HG02642 (cell line): ENCODE results near the gene ZNF710.

Experiments
- ATAC-seq: cut with Tn5 transposase; IDR thresholded peaks from one replicate; pipeline ENCODE4 v1.9.1; 2021; ENCODE audit warnings: mild to moderate bottlenecking; ENCODE audit not compliant: unreplicated experiment, poor library complexity

ZNF710 gene

DNA sequence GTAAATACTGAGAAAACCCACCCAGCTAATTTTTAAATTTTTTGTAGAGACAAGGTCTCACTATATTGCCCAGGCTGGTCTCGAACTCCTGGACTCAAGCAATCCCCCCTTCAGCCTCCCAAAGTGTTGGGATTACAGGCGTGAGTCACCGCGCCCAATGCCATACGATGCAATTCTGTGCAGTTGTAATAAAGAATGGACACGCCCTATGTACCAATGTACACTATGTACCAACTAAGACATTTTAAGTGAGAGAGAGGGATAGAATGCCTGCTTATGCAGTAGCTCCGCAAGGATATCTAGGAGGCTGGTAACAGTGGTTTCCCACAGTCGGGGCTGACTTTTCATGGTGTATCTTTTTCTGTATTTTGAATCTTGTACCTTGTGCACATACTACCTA lies 14.6 kb downstream of the ZNF710 start:
- no peak for ATAC-seq

DNA sequence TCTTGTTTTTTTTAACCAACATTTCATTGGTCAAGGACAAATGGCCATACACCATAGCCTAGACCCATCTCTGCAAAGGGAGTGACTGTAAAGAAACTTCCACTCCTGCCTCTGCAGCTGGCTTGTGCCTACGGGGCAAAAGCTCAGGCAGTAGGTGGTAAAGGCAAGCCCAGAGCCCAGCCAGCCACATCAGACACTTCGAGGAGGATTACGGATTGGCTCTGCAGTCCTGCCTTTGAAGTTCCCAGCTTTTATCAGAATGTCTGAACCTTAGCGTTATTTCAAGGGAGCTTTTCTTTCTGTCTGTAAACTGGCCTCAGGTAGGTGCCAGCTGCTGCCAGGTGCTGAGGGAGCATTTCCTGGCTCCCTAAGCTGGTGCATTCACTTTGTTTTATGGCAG lies 15.6 kb downstream of the ZNF710 start:
- ATAC-seq, result no peak

DNA sequence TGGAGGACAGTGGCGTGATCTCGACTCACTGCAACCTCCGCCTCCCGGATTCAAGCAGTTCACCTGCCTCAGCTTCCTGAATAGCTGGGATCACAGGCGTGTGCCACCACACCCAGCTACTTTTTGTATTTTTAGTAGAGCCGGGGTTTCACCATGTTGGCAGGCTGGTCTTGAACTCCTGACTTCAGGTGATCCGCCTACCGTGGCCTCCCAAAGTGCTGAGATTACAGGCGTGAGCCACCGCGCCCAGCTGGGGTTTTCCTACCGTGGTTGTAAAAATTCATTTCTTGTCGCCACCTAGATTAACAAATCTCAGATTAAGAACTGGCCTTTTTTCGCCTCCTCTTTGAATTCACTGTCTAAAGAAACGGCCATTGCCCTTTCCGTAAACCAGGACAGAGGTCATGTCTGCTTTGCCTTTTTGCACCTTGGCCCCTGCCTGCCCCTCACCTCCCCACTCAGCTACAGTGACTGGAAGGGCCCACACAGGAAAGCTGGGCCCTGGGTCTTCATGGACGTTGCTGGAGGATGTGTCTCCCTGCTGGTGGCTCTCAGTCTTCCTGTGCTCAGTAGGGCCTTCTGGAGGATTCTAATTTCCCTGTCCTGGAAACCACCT lies 17.2 kb downstream of the ZNF710 start:
- no peak for ATAC-seq

DNA sequence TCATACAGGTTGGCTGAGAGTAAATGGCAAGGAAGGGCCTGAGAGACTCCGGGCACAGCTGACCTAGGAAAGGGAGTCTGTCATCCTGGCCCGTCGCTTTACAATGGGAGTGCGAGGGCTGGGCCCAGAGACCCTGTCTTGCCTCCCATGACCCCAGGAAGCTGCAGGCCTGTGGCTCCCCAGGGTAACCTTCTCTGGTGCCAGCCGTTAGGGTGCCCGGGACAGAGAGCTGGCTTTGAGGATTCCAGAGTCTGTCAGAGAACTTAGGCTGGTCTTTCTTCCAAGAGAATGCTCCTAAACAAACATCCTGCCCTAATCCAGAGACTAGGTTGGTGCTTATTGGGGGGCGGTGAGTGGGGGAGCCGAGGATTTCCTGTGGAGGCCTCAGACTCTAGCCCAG lies 18.5 kb downstream of the ZNF710 start:
- ATAC-seq, result no peak

DNA sequence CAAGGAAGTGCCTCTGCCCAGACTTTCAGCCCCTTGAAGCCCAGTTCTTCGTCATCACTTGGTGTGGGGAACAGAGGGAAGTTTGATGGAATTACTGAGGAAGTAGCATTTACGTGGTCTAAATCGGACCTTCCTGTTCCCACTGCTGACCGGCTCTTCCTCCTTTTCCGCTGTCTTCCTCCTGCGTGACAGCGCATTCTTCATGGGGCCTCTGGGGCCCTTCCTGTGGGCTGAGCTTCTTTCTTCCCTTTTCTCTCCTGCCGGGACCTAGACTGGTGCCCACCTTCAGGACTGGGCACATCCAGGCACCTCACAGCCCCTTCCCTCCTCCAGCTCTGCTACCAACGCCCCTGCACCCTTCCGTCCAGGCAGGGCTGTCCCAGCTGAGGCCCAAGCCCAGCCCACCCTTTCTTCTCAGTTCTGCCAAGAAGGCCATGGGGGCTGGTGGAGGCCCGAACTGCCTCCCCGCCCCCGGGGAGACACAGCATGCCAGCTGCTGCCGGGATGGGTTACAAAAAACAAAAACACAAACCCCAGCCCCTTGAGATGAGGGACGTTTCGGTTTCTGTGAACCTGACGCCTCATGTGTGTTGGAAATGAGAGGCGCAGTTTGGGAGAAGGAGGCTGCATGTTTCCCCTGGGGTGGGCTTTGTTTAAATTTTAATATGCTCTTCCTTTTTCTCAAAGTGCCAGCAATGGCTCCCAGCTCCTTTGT lies 19.1 kb downstream of the ZNF710 start:
- ATAC-seq, result no peak

DNA sequence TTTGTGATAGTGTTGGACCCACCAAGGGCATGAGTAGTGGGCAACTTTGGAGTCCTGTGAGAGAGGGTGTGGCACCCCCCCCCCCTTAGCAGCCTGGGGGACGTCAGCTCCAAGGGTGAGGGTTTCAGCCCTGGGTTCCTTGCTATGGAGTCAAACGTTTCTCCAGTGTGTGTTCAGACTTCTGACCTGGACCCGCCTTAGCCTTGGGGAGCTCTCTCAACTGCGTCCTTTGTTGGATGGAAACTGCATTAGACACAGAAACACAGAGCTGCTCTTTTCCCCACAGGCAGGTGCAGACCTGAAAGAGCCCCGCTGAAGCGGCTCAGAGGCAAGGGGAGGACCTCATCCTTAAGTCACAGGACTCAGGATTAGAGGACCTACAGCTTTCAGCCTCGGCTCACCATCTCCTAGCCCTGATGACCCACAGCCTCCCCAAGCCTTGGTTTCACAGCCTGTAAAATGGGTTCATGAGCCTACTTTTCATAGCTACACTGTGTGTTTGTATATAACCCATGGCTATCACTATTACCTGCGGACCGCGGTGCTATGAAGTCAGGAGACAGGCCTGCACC lies 19.9 kb downstream of the ZNF710 start:
- ATAC-seq, result no peak

DNA sequence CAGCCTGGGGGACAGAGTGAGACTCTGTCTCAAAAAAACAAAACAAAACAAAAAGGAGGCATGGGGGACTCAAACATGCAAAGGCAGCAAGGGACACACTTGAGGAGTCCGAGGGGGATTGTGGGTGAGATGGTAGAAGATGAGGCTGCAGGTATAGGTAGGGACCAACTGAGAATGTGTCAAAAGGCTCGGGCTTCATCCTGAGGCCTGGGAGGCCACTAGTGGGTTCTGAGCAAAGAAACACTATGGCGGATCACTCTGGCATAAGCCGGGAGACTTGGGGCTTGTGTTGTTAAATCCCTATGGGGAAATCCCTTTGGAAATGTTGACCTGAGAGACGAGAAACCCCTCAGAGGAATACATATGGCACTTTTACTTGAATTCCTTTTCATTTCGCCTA lies 21.2 kb downstream of the ZNF710 start:
- no peak for ATAC-seq

DNA sequence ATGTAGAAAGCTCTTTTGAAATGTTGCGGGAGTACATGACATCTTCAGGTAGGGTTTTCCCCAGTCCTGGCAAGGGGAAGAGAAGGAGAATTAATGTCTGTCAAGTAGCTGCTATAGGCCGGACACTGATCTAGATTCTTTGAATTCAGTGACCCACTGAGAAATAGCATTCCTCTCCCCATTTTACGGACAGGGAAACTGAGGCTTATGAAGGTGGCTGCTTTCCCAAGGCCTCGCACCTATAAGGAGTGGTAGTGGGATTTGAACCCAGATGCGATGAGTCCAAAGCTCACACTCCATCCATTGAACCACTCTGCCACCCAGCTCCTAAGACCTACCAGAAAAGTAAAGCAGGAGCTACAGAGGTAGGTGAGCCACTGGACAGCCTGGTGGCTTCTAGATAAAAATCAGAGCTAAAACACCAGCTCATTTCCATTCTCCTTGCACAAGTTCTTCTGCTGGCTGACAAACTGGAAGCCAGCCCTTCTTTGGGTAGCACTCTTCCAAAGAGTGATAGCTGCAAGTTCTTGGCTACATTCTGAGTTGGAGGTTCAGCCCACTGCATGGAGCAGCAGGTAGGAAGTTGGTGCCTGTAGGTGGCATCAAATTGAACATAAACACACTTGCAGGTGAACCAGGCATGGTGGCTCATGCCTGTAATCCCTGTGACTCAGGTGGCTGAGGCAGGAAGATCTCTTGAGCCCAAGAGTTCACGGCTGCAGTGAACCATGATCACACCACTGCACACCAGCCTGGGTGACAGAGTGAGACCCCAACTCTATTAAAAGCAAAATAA lies 22.0 kb downstream of the ZNF710 start:
- no peak for ATAC-seq

DNA sequence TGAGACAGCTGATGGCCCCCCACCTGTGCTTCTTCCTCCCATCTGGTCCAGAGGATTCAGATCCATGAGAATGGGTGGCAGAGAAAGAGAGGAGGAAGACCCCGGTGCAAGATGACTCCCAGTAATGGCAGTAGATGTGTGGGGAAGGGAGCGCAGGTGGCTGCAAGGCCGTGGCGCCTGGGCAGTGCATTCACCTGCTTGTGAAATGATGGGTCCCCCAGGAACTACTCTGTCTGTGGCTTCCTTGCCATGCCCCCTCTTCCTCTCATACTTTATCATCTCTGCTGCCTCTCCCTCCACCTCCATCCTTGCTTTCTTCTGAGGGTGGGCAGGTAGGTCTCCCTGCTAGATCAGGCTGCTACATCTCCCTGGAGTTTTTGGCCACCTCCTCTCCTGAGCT lies 23.3 kb downstream of the ZNF710 start:
- no peak for ATAC-seq

DNA sequence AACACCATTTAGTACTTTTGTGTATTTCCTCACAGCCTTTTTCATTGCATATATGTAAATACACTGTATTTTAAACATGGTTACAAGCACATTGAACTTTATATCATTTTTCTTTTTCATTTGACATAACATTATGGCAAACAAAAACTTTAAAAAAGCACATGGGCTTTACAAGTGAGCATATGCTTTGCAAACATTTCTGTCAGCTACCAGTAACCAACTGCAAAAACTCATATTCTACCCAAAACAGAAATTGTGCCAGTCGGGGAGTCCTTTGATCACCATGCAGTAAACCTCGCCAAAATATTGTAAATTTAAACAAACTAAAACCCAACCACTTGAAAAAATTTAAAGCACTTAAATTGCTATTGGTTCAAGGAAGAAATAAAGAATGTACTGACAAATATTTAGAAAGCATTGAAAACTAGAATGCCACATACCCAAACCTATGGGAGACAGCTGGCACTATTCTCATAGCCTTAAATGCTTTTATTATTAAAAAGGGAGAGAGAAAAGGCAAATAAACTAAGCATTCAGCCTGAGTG lies 24.4 kb downstream of the ZNF710 start:
- ATAC-seq, result no peak

DNA sequence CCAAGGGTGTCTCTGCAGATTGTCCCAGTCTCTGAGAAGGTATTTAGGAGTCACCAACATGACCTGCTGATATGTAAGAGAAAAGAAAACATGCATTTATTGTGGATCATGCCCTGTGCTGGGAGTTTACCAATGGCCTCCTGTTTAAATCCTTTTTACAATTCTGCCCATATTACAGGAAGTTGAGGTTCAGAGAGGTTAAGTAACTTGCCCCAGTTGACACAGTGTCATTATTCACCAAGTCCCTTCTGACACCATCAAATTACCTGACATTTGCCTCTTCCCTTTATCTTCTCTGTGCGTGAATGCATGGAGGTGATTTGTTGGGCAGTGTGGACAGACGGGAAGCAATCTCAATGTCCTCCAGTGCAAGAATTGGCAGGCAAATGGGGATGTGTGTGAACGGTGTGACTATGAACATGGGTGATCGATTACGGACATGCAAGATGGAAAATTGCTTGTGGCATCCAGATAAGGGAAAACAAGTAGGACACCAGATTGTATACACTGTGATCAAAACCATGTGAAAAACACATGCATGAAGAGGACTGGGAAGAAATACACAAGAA lies 27.3 kb downstream of the ZNF710 start:
- no peak for ATAC-seq

DNA sequence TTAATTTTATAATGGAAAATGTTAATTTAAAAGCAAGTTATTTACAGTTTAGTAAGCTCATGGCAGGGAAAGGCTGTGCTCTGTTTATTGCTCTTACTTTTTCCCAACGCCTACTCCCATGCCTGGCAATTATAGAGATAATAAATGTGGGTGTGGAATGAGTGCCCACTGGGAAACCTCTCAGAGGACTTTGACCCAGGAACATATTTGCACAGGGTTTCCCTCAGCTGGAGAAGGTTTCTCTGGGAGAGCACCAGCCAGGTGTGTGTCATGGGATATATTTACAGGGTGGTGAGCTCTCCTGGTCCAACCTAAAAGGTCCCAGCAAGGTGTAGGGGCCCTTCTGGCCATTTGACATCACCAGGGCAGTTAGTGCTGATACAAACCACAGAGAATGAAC lies 27.9 kb downstream of the ZNF710 start:
- ATAC-seq, result no peak

DNA sequence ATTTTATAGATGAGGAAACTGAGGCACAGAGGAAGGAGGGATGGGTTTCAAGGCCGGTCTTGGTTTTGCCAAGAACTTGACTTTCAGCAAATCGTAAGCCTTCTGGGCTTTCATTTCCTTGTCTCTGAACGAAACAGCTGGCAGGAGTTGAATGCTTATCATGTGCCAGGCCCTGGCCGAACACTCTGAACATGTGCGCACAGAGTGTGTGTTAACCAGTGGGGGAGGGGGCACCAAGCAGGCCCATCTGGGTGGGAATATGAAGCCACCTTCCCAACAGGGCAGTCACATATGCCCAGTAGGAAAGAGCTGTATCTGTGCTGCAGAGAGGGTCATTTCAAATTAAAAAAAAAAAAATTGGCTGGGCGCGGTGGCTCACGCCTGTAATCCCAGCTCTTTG lies 29.3 kb downstream of the ZNF710 start:
- ATAC-seq, result no peak

DNA sequence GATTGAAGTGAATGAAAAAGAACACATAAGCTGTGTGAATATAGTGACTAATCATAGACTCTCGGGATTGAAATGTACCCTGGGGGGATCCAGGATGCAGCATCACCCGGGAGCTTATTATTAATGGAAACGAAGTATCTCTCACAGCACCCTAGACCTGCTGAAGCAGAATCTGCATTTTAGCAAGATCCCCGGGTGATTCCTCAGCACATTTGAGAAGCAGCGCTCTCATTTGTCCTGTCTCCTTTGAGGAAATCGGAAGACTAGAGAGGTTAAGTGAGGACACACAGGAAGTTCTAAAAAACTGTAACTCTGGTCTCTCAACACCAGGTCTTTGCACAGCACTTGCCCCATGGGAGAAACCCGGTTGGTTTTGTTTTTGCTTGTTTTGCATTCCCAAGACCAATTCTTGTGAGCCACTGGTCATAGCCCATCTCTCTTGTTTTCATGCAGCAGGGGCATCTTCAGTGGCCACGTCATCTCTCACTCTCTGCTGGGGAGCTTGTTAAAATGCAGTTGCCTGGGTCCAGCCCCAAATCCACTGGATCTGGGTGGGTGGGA lies 30.2 kb downstream of the ZNF710 start:
- ATAC-seq, result peak; percentile 77

DNA sequence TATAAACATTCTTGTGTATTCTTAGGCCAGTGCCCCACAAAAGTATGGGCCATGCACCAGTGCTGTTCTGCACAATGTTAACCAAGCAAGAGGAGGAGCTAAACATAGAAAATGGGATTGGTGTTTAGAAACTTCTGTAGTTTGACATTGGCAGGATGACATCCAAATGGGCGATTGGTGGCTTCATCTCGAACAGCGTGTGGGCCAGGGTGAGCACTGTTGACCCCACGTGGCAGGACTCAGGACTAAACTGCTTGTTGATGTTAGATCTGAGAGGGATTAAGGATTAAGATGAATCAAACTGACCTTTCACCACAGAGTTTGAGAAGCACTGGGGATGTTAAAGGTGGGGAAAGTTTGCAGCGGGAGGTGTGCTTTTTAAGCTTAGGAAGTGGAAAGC lies 31.9 kb downstream of the ZNF710 start:
- ATAC-seq, result no peak

DNA sequence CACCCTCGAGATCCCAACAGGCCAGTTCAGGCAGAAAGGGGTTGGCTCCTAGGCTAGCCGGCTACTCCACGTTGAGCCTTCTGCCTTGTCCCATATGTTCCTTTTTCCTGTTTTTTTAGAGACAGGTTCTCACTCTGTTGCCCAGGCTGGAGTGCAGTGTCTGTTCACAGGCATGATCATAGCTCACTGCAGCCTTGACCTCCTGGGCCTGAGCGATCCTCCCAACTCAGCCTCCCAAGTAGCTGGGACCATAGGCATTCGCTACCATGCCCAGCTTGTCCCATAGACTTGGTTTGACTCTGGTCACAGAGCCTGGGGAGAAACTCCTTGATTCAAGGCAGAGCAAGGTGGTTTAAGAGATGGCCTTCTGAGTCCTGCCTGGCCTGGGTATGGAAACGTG lies 32.3 kb downstream of the ZNF710 start:
- ATAC-seq, result no peak

DNA sequence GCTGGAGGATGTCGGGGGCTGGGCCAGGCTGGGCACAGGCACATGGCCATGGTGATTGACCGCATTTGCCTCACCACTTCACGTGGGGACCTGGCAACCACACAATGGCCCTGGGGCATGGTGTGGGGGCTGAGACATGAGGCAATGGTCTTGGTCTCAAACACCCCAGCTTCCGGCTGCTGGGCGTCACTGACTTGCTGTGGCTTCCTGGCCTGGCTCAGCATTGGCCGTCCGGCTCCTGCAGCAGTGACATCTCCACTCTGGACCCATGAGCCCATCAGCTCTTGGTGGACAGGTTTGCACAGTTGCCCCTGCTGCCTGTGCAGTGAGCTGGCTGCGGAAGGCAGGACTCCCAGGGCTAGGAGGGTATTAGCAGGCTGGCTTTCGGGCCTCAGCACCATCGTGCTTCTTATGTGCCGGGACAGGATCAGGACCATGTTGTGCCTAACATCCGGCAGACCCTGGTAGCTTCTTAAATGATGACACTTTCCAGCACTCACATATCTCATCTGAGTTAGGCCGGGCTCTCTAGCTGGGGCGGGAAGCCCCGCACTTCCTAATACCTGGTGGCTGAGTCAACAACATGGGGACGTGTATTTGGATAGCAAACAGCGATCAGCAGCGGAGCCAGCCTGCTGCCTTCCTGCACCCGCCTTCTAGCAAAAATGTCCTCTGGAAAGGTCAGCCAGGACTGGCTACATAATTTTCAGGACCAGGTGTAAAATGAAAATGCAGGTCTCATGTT lies 34.1 kb downstream of the ZNF710 start:
- ATAC-seq, result no peak

DNA sequence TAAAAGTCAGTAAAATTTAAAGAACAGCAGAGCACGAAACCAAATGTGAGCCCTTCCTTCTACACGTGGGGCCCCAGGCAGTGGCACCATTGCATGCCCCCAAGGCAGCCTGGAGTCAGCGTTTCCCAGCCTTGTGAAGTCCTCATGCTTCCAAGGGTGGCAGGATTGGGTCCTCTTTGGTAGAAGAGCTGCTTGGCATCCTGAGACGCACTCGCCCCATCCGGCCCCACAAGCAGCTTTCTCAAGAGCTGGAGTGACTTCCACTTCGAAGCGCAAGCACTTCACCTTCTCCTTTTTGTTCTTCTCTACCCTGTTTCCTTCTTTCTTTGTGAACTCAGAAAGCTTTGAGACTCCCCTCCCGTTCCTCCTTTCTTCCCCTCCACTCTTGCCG lies 34.7 kb downstream of the ZNF710 start:
- ATAC-seq, result no peak

DNA sequence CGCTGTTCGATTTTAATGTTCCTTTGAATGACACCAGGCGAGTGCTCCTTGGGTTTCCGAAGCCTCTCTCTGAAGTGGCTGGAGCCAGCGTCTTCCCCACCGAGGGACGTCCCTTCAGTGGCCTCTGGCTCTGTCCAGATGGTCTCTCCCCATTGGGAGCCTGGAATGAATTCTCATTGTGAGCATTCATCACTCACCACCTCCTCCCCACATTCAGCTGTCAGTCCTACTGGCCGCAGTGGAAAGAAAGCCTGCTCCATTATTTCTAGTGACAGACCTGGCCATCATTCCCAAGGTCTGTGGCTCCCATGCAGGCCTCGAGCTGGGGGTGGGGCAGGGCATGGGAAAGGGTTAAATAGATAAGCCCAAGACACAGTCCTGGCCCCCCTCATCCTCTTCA lies 35.2 kb downstream of the ZNF710 start:
- ATAC-seq, result no peak
